SK-N-SH (cell line): ENCODE results near the gene ATG3.

Source experiments
- CTCF ChIP-seq: fragments of 200-600 bp; sonication (generic); IDR thresholded peaks from 2 replicates; pipeline ENCODE4 v1.6.1; 2017; ENCODE audit warnings: antibody characterized with exemption, mild to moderate bottlenecking, moderate library complexity
- EP300 ChIP-seq, 2 experiments: IDR thresholded peaks; 2 replicates each; pipeline versions ENCODE4 v1.4.0 to v1.6.1; 2012; ENCODE audit warnings: borderline replicate concordance in 1 of 2, low read depth in 1 of 2, low read length in 1 of 2
- JUND ChIP-seq: IDR thresholded peaks from 2 replicates; pipeline ENCODE4 v1.4.0; 2012
- PBX3 ChIP-seq: IDR thresholded peaks from 2 replicates; pipeline ENCODE4; 2012
- POLR2AphosphoS5 ChIP-seq: IDR thresholded peaks from 2 replicates; pipeline ENCODE4 v1.6.1; 2012; ENCODE audit warnings: low read depth, low read length
- USF2 ChIP-seq: fragments of 150-350 bp; IDR thresholded peaks from 2 replicates; pipeline ENCODE4 v1.6.1; 2017; ENCODE audit warnings: antibody characterized with exemption, low read length, low read depth, borderline replicate concordance

GRCh38 chr3:112594856-112595255 is 33.1 kb upstream of the ATG3 start:
- TF ChIP-seq CTCF (no peak), USF2 (no peak), PBX3 (no peak), JUND (no peak), EP300 (IDR thresholded peaks at IDR 0.05; ENCODE audit: borderline replicate concordance in 1 of 2, low read depth in 1 of 2, low read length in 1 of 2) (no peak), POLR2AphosphoS5 (no peak)
